Measurements from ENCODE around the gene C3orf20. TPM values are rescaled to one million over a fixed set of nuclear protein-coding genes. Genes with fewer than 3 reads are reported as not detected.
A peak's percentile ranks its signal among the peaks of the same experiment; 100 is the strongest.

Gene C3orf20
- total and polyA plus RNA-seq, 2 experiments from 2014 or later = not detected

- no peak overlapping the region for H3K27ac ChIP-seq (ENCODE audit: low read depth)
- H4K20me1 ChIP-seq (replicated peaks; ENCODE audit: insufficient read depth) = no peaks in the 10 kb centered on the region
- H3K4me2 ChIP-seq = no peak overlapping the region
- Mint-ChIP-seq H3K4me1 (peaks cover 16% of the 10 kb centered on the region), H3K27me3 (ENCODE audit: insufficient read depth, low read depth, poor library complexity) (peaks cover 22% of the 10 kb centered on the region), H3K27ac (no peak overlapping the region), H3K9me3 (peaks cover 5% of the 10 kb centered on the region), H3K4me3 (no peak overlapping the region), H3K36me3 (ENCODE audit: low read depth) (no peaks in the 10 kb centered on the region; the same call in 1 of the 3 replicates)
- TF ChIP-seq ZNF331 (CRISPR knock-in tag; IDR thresholded peaks at IDR 0.05; ENCODE audit: low read depth) (no peak), NANOG (IDR thresholded peaks at IDR 0.05; ENCODE audit: borderline replicate concordance) (no peak), EZH2 (IDR thresholded peaks at IDR 0.05; ENCODE audit: low read depth, unreplicated experiment) (no peak), EZH2phosphoT487 (IDR thresholded peaks at IDR 0.05; ENCODE audit: unreplicated experiment) (no peak)
- TF ChIP-seq, protein P1, sequence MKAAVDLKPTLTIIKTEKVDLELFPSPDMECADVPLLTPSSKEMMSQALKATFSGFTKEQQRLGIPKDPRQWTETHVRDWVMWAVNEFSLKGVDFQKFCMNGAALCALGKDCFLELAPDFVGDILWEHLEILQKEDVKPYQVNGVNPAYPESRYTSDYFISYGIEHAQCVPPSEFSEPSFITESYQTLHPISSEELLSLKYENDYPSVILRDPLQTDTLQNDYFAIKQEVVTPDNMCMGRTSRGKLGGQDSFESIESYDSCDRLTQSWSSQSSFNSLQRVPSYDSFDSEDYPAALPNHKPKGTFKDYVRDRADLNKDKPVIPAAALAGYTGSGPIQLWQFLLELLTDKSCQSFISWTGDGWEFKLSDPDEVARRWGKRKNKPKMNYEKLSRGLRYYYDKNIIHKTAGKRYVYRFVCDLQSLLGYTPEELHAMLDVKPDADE (IDR thresholded peaks at IDR 0.05) = no peak
- TF ChIP-seq, protein P2, sequence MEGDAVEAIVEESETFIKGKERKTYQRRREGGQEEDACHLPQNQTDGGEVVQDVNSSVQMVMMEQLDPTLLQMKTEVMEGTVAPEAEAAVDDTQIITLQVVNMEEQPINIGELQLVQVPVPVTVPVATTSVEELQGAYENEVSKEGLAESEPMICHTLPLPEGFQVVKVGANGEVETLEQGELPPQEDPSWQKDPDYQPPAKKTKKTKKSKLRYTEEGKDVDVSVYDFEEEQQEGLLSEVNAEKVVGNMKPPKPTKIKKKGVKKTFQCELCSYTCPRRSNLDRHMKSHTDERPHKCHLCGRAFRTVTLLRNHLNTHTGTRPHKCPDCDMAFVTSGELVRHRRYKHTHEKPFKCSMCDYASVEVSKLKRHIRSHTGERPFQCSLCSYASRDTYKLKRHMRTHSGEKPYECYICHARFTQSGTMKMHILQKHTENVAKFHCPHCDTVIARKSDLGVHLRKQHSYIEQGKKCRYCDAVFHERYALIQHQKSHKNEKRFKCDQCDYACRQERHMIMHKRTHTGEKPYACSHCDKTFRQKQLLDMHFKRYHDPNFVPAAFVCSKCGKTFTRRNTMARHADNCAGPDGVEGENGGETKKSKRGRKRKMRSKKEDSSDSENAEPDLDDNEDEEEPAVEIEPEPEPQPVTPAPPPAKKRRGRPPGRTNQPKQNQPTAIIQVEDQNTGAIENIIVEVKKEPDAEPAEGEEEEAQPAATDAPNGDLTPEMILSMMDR (conservative IDR thresholded peaks at IDR 0.05; ENCODE audit: low read depth in 2 of 2) = no peak
- DNase-seq (ENCODE audit: low spot score) (no peak), ATAC-seq (peak; percentile 34)
- H3K36me3 ChIP-seq (ENCODE audit: insufficient read depth) = no peaks in the 10 kb centered on the region
- H3K79me2 ChIP-seq (replicated peaks; ENCODE audit: insufficient read depth) = no peaks in the 10 kb centered on the region
- H3K27me3 ChIP-seq (ENCODE audit: insufficient read depth) = no peaks in the 10 kb centered on the region
- H3F3A ChIP-seq (replicated peaks; ENCODE audit: low read depth) = no peaks in the 10 kb centered on the region
- H2AFZ ChIP-seq = peak overlapping the region; percentile 96
- H3K9me2 ChIP-seq (ENCODE audit: insufficient read depth) = no peaks in the 10 kb centered on the region
- no peak overlapping the region for H3K4me3 ChIP-seq
- peaks cover 9% of the 10 kb centered on the region for H3K4me1 ChIP-seq (ENCODE audit: insufficient read depth)
Observed at GRCh38 chr3:14773691-14774128, 98.8 kb downstream of the C3orf20 start.

- no peaks in the 10 kb centered on the region for H3K36me3 ChIP-seq (ENCODE audit: insufficient read depth)
- DNase-seq (ENCODE audit: low spot score) (no peak), ATAC-seq (peak; percentile 63)
- Mint-ChIP-seq H3K27ac (no peak overlapping the region), H3K9me3 (peaks cover 7% of the 10 kb centered on the region), H3K27me3 (ENCODE audit: insufficient read depth, low read depth, poor library complexity) (peaks cover 16% of the 10 kb centered on the region), H3K36me3 (ENCODE audit: low read depth) (no peaks in the 10 kb centered on the region; the same call in 1 of the 3 replicates), H3K4me1 (peaks cover 16% of the 10 kb centered on the region), H3K4me3 (no peak overlapping the region)
- H3K27me3 ChIP-seq (ENCODE audit: insufficient read depth) = no peaks in the 10 kb centered on the region
- no peak overlapping the region for H3K4me2 ChIP-seq
- no peaks in the 10 kb centered on the region for H3K79me2 ChIP-seq (replicated peaks; ENCODE audit: insufficient read depth)
- H3K27ac ChIP-seq (ENCODE audit: low read depth) = no peak overlapping the region
- H3K4me1 ChIP-seq (ENCODE audit: insufficient read depth) = peaks cover 9% of the 10 kb centered on the region
- no peak overlapping the region for H3K4me3 ChIP-seq
- peak overlapping the region; percentile 96; the same call in 1 of the 2 replicates for H2AFZ ChIP-seq
- H3K9me2 ChIP-seq (ENCODE audit: insufficient read depth) = no peaks in the 10 kb centered on the region
- no peaks in the 10 kb centered on the region for H3F3A ChIP-seq (replicated peaks; ENCODE audit: low read depth)
- no peaks in the 10 kb centered on the region for H4K20me1 ChIP-seq (replicated peaks; ENCODE audit: insufficient read depth)
- no peak for TF ChIP-seq EZH2phosphoT487 (IDR thresholded peaks at IDR 0.05; ENCODE audit: unreplicated experiment)
- TF ChIP-seq, protein P1 (IDR thresholded peaks at IDR 0.05) = no peak
- TF ChIP-seq, protein P2 (conservative IDR thresholded peaks at IDR 0.05; ENCODE audit: low read depth in 2 of 2) = peak; percentile 21 to 54; a peak in 3 of 4 replicates
Observed at GRCh38 chr3:14774431-14774830, 99.5 kb downstream of the C3orf20 start.
